Spleen (tissue), 11 donors: ENCODE results near the gene CCNI2. TPM values are rescaled to one million over a fixed set of nuclear protein-coding genes. Genes with fewer than 3 reads are reported as not detected.

Experiments used
- DNase-seq: peaks from one replicate; pipeline ENCODE4 v3.0.0-alpha.2; 2020
- H3K27ac ChIP-seq, 8 donors: fragments of 200-600 bp; sonication (generic) in 7 of 8; 1 replicate in 4 of 8; 2 replicates in 4 of 8; pipeline versions ENCODE4 v1.5.0 to v1.8.0; 2016 to 2021; ENCODE audit warnings: inconsistent platforms in 4 of 8, mild to moderate bottlenecking in 4 of 8, moderate library complexity in 1 of 8
- H3K27me3 ChIP-seq, 7 donors: fragments of 200-600 bp; sonication (generic) in 6 of 7; replicated peaks in 1 of 7; 1 replicate in 4 of 7; 2 replicates in 3 of 7; pipeline versions ENCODE4 v1.5.0 to v1.8.0; 2016 to 2021; ENCODE audit warnings: inconsistent platforms in 3 of 7, mild to moderate bottlenecking in 1 of 7
- H3K36me3 ChIP-seq, 6 donors: fragments of 200-600 bp; sonication (generic) in 5 of 6; 1 replicate in 4 of 6; 2 replicates in 2 of 6; pipeline versions ENCODE4 v1.5.0 to v1.8.0; 2016 to 2021; ENCODE audit warnings: inconsistent platforms in 2 of 6
- H3K4me1 ChIP-seq, 6 donors: fragments of 200-600 bp; sonication (generic) in 5 of 6; 1 replicate in 3 of 6; 2 replicates in 3 of 6; pipeline versions ENCODE4 v1.5.0 to v1.8.0; 2016 to 2021; ENCODE audit warnings: inconsistent platforms in 3 of 6
- H3K4me3 ChIP-seq, 8 donors: fragments of 200-600 bp; sonication (generic) in 7 of 8; 1 replicate in 4 of 8; 2 replicates in 4 of 8; pipeline versions ENCODE4 v1.5.0 to v1.8.0; 2016 to 2021; ENCODE audit warnings: inconsistent platforms in 4 of 8, mild to moderate bottlenecking in 4 of 8, moderate library complexity in 2 of 8
- H3K9me3 ChIP-seq, 8 donors: fragments of 200-600 bp; sonication (generic) in 7 of 8; 1 replicate in 4 of 8; 2 replicates in 4 of 8; pipeline versions ENCODE4 v1.5.0 to v1.8.0; 2016 to 2021; ENCODE audit warnings: inconsistent platforms in 4 of 8
- POLR2A ChIP-seq, 3 donors: fragments of 450-650 bp; IDR thresholded peaks; one replicate each; pipeline ENCODE4 v1.5.1; 2017; ENCODE audit warnings: antibody characterized with exemption in 3 of 3, mild to moderate bottlenecking in 1 of 3
- POLR2AphosphoS5 ChIP-seq, 3 donors: sonication (generic); formaldehyde crosslinking; IDR thresholded peaks; one replicate each; pipeline ENCODE4 v1.5.1; 2017; ENCODE audit warnings: antibody characterized with exemption in 3 of 3
- WGBS, 5 donors: extraction: QIAGEN DNeasy Blood & Tissue Kit in 3 of 5; methylation state at CpG; one replicate each; pipeline versions ENCODE4 v1.1.5 to v1.1.7; 2013 to 2018; 5-methylcytosine and 5-hydroxymethylcytosine counted together
- intact Hi-C: fragments of 100-400 bp; cut with DNase I; formaldehyde crosslinking; loops from one replicate; pipeline ENCODE4 v1.15.0; 2023; ENCODE audit warnings: low total_unique reads
- polyA plus RNA-seq, 3 donors: library from polyadenylated mRNA; stranded (reverse); fragments of 200-250 nt; gene quantifications; one replicate each; pipeline ENCODE4 v1.2.1, GENCODE V29; 2013
- total RNA-seq, 7 donors: library from RNA; depleted of rRNA in 3 of 7; stranded (reverse); fragments of >200 nt in 3 of 7; fragmentation: NEBNext Ultra II Directional in 4 of 7; extraction: Animal tissue kit (Norgen Biotek cat#: 25700) in 4 of 7; gene quantifications; one replicate each; pipeline versions ENCODE4 v1.1.0 to v1.2.1, GENCODE V29; 2016 to 2021
- TF ChIP-seq, protein P1 (sequence below), 11 experiments: fragments of 200-600 bp in 7 of 11; fragments of 450-650 bp in 4 of 11; sonication (generic) in 4 of 11; IDR thresholded peaks in 8 of 11; conservative IDR thresholded peaks in 3 of 11; 1 replicate in 7 of 11; 2 replicates in 4 of 11; pipeline versions ENCODE4 v1.4.0 to v1.8.0; 2016 to 2021; ENCODE audit warnings: antibody characterized with exemption in 11 of 11, inconsistent platforms in 4 of 11, mild to moderate bottlenecking in 1 of 11
- donor health status: healthy with polysubstance abuse.
- donor health status: DM: no; HTN: no; CAD: no; lungs with moderate emphysema.
- donor health status: DM: no; HTN: no; CAD: no.
- donor health status: Bipolar disorder and iron deficiency.
- donor health status: healthy.
- donor health status: DM: no; HTN: no; CAD: no.
- donor health status: DM: yes; HTN: yes; CAD: no.

Gene CCNI2
- total and polyA plus RNA-seq, 10 donors, result 0.19 to 5.2 (median 0.98) TPM

- Histone ChIP-seq H3K9me3 (no peaks in the 10 kb centered on the region), H3K27ac (no peak overlapping the region), H3K4me1 (peaks cover 5 to 21% (median 15%) of the 10 kb centered on the region in 6 donors), H3K36me3 (no peaks in the 10 kb centered on the region), H3K4me3 (no peak overlapping the region), H3K27me3 (peaks cover 0 to 43% (median 34%) of the 10 kb centered on the region in 7 donors)
- TF ChIP-seq POLR2A (IDR thresholded peaks at IDR 0.05), result no peak
- no peak for TF ChIP-seq POLR2AphosphoS5 (IDR thresholded peaks at IDR 0.05)
- TF ChIP-seq, protein P1, sequence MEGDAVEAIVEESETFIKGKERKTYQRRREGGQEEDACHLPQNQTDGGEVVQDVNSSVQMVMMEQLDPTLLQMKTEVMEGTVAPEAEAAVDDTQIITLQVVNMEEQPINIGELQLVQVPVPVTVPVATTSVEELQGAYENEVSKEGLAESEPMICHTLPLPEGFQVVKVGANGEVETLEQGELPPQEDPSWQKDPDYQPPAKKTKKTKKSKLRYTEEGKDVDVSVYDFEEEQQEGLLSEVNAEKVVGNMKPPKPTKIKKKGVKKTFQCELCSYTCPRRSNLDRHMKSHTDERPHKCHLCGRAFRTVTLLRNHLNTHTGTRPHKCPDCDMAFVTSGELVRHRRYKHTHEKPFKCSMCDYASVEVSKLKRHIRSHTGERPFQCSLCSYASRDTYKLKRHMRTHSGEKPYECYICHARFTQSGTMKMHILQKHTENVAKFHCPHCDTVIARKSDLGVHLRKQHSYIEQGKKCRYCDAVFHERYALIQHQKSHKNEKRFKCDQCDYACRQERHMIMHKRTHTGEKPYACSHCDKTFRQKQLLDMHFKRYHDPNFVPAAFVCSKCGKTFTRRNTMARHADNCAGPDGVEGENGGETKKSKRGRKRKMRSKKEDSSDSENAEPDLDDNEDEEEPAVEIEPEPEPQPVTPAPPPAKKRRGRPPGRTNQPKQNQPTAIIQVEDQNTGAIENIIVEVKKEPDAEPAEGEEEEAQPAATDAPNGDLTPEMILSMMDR (IDR thresholded peaks at IDR 0.05 in 8 of 11, conservative IDR thresholded peaks at IDR 0.05 in 3 of 11), result no peak
- intact Hi-C loops, result no loop called here
- no peak for DNase-seq
- 88 to 96% (median 90%) methylated on average over 2 of the region's 2 CpGs for WGBS, 5 donors
These were observed 2.3 kb downstream of the CCNI2 start for GRCh38 chr5:132749506-132749905.

DNA sequence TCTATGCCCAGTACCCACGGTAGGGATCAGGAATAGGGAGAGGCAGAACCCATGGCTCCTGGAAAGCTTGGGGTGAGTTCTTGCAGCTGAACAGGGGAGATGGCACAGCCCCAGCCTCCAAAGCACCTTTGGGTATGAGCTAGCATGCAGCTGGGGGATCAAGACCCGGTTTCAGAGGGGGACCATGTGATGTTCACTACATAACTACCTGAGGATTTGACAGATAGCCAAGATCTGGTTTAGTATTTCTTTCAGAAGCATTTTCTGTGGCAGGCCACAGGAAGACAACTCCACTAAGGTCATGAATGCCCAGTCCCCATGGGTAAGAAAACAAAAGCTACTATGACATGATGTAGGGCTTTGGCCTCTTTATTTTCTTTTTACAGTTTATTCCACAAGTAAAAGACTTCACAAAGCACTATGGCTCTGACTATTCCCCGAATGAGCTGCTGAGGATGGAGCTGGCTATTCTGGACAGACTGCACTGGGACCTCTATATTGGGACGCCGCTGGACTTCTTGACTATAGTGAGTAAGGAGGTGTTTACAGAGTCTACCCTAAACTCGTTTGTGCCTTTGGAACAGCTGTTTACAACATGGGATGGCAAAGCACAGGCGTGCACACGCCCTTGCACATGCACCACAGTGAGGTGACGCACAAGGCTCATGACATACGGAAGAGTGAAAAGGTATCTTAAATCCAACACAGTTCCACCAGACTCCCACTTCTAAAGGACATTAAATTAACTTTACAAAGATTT, 3.4 kb downstream of the CCNI2 start:
- intact Hi-C loops, result no loop called here
- WGBS, 5 donors, result 68 to 90% (median 86%) methylated on average over 10 of the region's 10 CpGs
- Histone ChIP-seq H3K4me3 (no peak overlapping the region), H3K9me3 (no peaks in the 10 kb centered on the region), H3K36me3 (no peaks in the 10 kb centered on the region), H3K27me3 (peaks cover 0 to 32% (median 23%) of the 10 kb centered on the region in 7 donors), H3K27ac (no peak overlapping the region), H3K4me1 (peaks cover 5 to 21% (median 15%) of the 10 kb centered on the region in 6 donors)
- TF ChIP-seq POLR2A (IDR thresholded peaks at IDR 0.05) (no peak), POLR2AphosphoS5 (IDR thresholded peaks at IDR 0.05) (no peak)
- TF ChIP-seq, protein P1 (IDR thresholded peaks at IDR 0.05 in 8 of 11, conservative IDR thresholded peaks at IDR 0.05 in 3 of 11), result no peak
- no peak for DNase-seq

- Histone ChIP-seq H3K4me3 (no peak overlapping the region), H3K36me3 (no peaks in the 10 kb centered on the region), H3K27ac (no peak overlapping the region), H3K4me1 (peaks cover 5 to 19% (median 15%) of the 10 kb centered on the region in 6 donors), H3K27me3 (peaks cover 0 to 24% (median 16%) of the 10 kb centered on the region in 7 donors), H3K9me3 (no peaks in the 10 kb centered on the region)
- TF ChIP-seq POLR2A (IDR thresholded peaks at IDR 0.05) (no peak), POLR2AphosphoS5 (IDR thresholded peaks at IDR 0.05) (no peak)
- TF ChIP-seq, protein P1 (IDR thresholded peaks at IDR 0.05 in 8 of 11, conservative IDR thresholded peaks at IDR 0.05 in 3 of 11), result no peak
- 69 to 74% (median 71%) methylated on average over 7 of the region's 7 CpGs for WGBS, 5 donors
- no peak for DNase-seq
- intact Hi-C loops, result no loop called here
These were observed 4.2 kb downstream of the CCNI2 start for GRCh38 chr5:132751444-132751843.

DNA sequence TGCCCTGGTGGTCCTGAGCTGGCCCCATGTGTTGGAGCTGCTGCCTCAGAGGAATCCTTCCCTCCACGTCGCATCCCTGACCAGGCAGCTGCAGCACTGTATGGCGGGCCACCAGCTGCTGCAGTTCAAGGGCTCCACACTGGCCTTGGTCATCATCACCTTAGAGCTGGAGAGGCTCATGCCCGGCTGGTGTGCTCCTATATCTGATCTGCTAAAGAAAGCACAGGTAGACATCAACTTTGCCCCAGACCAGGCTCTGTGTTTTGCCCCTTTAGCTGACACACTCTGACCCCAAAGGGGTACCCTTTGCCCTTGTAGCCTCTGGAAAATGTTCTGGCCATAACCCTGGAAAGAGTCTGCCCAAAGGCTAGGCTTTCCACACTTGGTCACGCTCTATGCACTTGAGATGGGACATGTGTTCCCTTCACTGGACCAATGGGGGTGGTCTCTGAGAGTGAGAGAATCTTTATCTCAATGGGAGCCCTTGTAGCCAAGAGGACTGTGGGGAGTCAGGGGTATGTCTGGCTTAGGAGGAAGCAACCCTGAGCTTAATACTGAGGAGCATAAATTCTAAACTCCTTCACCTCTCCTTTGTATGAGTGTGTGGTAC, 4.8 kb downstream of the CCNI2 start:
- H3K4me1 ChIP-seq, result peaks cover 3 to 13% (median 10%) of the 10 kb centered on the region in 6 donors
- H3K36me3 ChIP-seq, result peaks cover 0 to 3% (median 0%) of the 10 kb centered on the region in 6 donors
- intact Hi-C loops, result no loop called here
- no peak for DNase-seq
- H3K4me3 ChIP-seq, result no peak overlapping the region
- no peaks in the 10 kb centered on the region for H3K9me3 ChIP-seq
- peaks cover 0 to 17% (median 10%) of the 10 kb centered on the region in 7 donors for H3K27me3 ChIP-seq
- no peak overlapping the region for H3K27ac ChIP-seq
- 90 to 95% (median 94%) methylated on average over 5 of the region's 5 CpGs for WGBS, 5 donors
- TF ChIP-seq POLR2A (IDR thresholded peaks at IDR 0.05) (no peak), POLR2AphosphoS5 (IDR thresholded peaks at IDR 0.05) (no peak)
- TF ChIP-seq, protein P1 (IDR thresholded peaks at IDR 0.05 in 8 of 11, conservative IDR thresholded peaks at IDR 0.05 in 3 of 11), result no peak
